ENCODE data around the gene ARHGAP27. TPM values are rescaled to one million over a fixed set of nuclear protein-coding genes. Genes with fewer than 3 reads are reported as not detected.

Gene ARHGAP27
- total and polyA plus RNA-seq, 2 donors (not counting 1 experiment from before 2014, with no cell fraction given): 0.57 to 3.3 TPM

- peak; percentile 73 for TF ChIP-seq EZH2 (IDR thresholded peaks at IDR 0.05; ENCODE audit: low read length, missing control alignments)
- TF ChIP-seq CTCF (conservative IDR thresholded peaks at IDR 0.05 in 1 of 2, IDR thresholded peaks at IDR 0.05 in 1 of 2; ENCODE audit: low read depth in 1 of 2, low read length in 2 of 2): peak; percentile 81 to 87
- Histone ChIP-seq H3K27me3 (ENCODE audit: control insufficient read depth, insufficient read depth, low read length) (peaks cover 25% of the 10 kb centered on the region), H2AFZ (ENCODE audit: low read length) (no peak overlapping the region), H3K4me3 (replicated peaks in 1 of 4; ENCODE audit: control extremely low read depth in 1 of 4, insufficient read depth in 1 of 4, low read depth in 3 of 4, low read length in 4 of 4) (no peak overlapping the region), H4K20me1 (ENCODE audit: control insufficient read depth, extremely low read depth, insufficient read depth, low read length) (no peaks in the 10 kb centered on the region), H3K9ac (ENCODE audit: insufficient read depth, low read length) (peak overlapping the region; percentile 2), H3K79me2 (ENCODE audit: control insufficient read depth, insufficient read depth, low read length) (no peaks in the 10 kb centered on the region), H3K27ac (ENCODE audit: insufficient read depth, low read length) (no peak overlapping the region), H3K4me1 (ENCODE audit: control insufficient read depth, extremely low read depth, insufficient read depth, low read length) (peaks cover 9% of the 10 kb centered on the region), H3K9me3 (ENCODE audit: control insufficient read depth, insufficient read depth, low read depth, low read length) (no peaks in the 10 kb centered on the region), H3K36me3 (ENCODE audit: control insufficient read depth, insufficient read depth, low read length) (no peaks in the 10 kb centered on the region), H3K4me2 (ENCODE audit: extremely low read depth, insufficient read depth, low read length) (peak overlapping the region; percentile 80)
- DNase-seq (ENCODE audit: low read depth in 2 of 2): peak; percentile 44 to 52
Observed at GRCh38 chr17:45428050-45428617, 4.5 kb downstream of the ARHGAP27 start.

- H4K20me1 ChIP-seq (ENCODE audit: control insufficient read depth, extremely low read depth, insufficient read depth, low read length): no peaks in the 10 kb centered on the region
- no peak overlapping the region for H3K4me3 ChIP-seq (replicated peaks in 1 of 4; ENCODE audit: control extremely low read depth in 1 of 4, insufficient read depth in 1 of 4, low read depth in 3 of 4, low read length in 4 of 4)
- no peak overlapping the region for H2AFZ ChIP-seq (ENCODE audit: low read length)
- no peaks in the 10 kb centered on the region for H3K9me3 ChIP-seq (ENCODE audit: control insufficient read depth, insufficient read depth, low read depth, low read length)
- peaks cover 25% of the 10 kb centered on the region for H3K27me3 ChIP-seq (ENCODE audit: control insufficient read depth, insufficient read depth, low read length)
- no peak for DNase-seq (ENCODE audit: low read depth in 2 of 2)
- H3K4me1 ChIP-seq (ENCODE audit: control insufficient read depth, extremely low read depth, insufficient read depth, low read length): peaks cover 9% of the 10 kb centered on the region
- TF ChIP-seq CTCF (conservative IDR thresholded peaks at IDR 0.05 in 1 of 2, IDR thresholded peaks at IDR 0.05 in 1 of 2; ENCODE audit: low read depth in 1 of 2, low read length in 2 of 2): no peak
- no peak for TF ChIP-seq EZH2 (IDR thresholded peaks at IDR 0.05; ENCODE audit: low read length, missing control alignments)
- no peak overlapping the region for H3K27ac ChIP-seq (ENCODE audit: insufficient read depth, low read length)
- H3K4me2 ChIP-seq (ENCODE audit: extremely low read depth, insufficient read depth, low read length): no peak overlapping the region
- no peaks in the 10 kb centered on the region for H3K79me2 ChIP-seq (ENCODE audit: control insufficient read depth, insufficient read depth, low read length)
- no peaks in the 10 kb centered on the region for H3K36me3 ChIP-seq (ENCODE audit: control insufficient read depth, insufficient read depth, low read length)
- H3K9ac ChIP-seq (ENCODE audit: insufficient read depth, low read length): no peak overlapping the region
Observed at GRCh38 chr17:45427181-45427835, 5.4 kb downstream of the ARHGAP27 start.

- no peak overlapping the region for H2AFZ ChIP-seq (ENCODE audit: low read length)
- no peak overlapping the region for H3K27ac ChIP-seq (ENCODE audit: insufficient read depth, low read length)
- TF ChIP-seq EZH2 (IDR thresholded peaks at IDR 0.05; ENCODE audit: low read length, missing control alignments) (no peak), CTCF (conservative IDR thresholded peaks at IDR 0.05 in 1 of 2, IDR thresholded peaks at IDR 0.05 in 1 of 2; ENCODE audit: low read depth in 1 of 2, low read length in 2 of 2) (no peak)
- H3K79me2 ChIP-seq (ENCODE audit: control insufficient read depth, insufficient read depth, low read length): no peaks in the 10 kb centered on the region
- peaks cover 25% of the 10 kb centered on the region for H3K27me3 ChIP-seq (ENCODE audit: control insufficient read depth, insufficient read depth, low read length)
- H4K20me1 ChIP-seq (ENCODE audit: control insufficient read depth, extremely low read depth, insufficient read depth, low read length): no peaks in the 10 kb centered on the region
- H3K4me3 ChIP-seq (replicated peaks in 1 of 4; ENCODE audit: control extremely low read depth in 1 of 4, insufficient read depth in 1 of 4, low read depth in 3 of 4, low read length in 4 of 4): no peak overlapping the region
- H3K9me3 ChIP-seq (ENCODE audit: control insufficient read depth, insufficient read depth, low read depth, low read length): no peaks in the 10 kb centered on the region
- no peak overlapping the region for H3K9ac ChIP-seq (ENCODE audit: insufficient read depth, low read length)
- H3K36me3 ChIP-seq (ENCODE audit: control insufficient read depth, insufficient read depth, low read length): no peaks in the 10 kb centered on the region
- DNase-seq (ENCODE audit: low read depth in 2 of 2): no peak
- H3K4me1 ChIP-seq (ENCODE audit: control insufficient read depth, extremely low read depth, insufficient read depth, low read length): peaks cover 8% of the 10 kb centered on the region
- no peak overlapping the region for H3K4me2 ChIP-seq (ENCODE audit: extremely low read depth, insufficient read depth, low read length)
Observed at GRCh38 chr17:45426561-45426960, 6.1 kb downstream of the ARHGAP27 start.
